KG1 (cell line): ENCODE results near the gene C17orf67.

Source experiments
- DNase-seq: peaks from one replicate; lab custom pipeline; 2025; lab: John Stamatoyannopoulos, UW

The C17orf67 gene, protein sequence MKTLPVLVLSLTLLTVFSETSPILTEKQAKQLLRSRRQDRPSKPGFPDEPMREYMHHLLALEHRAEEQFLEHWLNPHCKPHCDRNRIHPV

DNA sequence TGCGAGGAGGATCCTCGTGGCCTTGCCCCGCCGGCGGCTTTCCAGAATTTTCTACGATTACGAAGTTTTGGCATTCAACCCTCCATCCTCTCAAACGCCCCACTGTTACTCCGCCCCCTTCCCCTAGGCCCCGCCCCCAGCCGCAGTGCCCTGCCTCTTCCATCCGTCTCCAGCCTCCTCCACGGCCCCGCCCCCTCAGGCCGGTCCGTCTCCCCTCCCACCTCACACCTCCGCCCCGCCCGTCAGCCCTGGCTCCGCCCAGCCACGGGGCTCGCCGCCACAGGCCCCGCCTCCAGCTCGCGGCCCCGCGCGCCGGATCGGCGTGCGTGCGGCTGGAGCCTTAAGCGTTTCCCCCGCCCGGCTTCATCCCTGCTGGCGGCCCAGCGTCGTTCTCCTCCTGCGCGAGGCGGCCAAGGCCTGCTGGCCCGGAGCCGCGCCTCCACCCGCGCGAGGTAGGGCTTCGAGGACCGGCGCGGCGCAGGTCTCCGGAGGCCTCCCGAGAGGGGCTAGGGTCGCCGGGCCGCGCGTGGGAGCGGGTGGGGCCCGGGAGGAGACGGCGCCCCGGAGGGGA, at the start of gene C17orf67, which contains the start of gene DGKE:
TSS of gene C17orf67 (minus strand) at position 112 of the 571 bp plus-strand sequence. CDS start 18,110 bp downstream, outside the sequence.
TSS of gene DGKE (plus strand) at position 343 of the 571 bp plus-strand sequence. CDS start 645 bp downstream, outside the sequence.
- DNase-seq, result peak; percentile 92

GRCh38 chr17:56881685-56882295, 48.1 kb upstream of the C17orf67 start:
- no peak for DNase-seq

DNA sequence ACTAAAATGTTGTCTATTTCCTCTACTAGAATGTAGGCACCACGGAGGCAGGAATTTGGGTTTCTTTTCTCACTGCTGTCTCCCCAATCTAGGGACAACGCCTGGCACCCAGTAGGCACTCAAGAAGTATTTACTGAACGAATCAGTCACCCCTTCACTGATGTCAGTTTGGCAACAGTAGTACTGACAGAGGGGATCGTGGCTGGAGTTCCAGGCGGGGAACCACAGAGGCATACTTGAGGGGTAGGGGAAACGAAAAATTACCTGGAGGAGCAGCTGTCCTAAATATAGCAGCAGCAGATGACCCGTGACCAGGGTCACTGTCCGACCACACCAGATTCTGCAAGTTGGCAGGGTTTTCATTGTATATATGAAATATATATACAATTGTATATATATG, 46.9 kb upstream of the C17orf67 start:
- no peak for DNase-seq

DNA sequence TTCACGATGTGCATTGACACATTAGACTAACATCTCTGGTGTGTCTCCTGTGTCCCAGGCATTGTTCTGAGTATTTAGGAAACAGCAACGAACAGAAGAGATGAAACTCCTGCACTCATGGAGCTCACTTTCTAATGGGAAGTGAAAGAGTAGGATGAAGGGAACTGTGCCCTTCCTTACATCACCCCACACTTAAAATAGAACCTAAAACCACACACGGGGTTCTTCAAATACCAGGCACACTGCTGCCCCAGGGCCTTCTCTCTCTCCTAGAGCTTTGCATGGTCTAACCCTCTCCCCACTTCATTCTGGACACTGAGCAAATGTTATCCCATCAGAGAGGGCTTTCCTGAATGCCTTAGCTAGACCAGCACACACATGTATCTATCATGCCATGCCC, 46.4 kb upstream of the C17orf67 start:
- no peak for DNase-seq

DNA sequence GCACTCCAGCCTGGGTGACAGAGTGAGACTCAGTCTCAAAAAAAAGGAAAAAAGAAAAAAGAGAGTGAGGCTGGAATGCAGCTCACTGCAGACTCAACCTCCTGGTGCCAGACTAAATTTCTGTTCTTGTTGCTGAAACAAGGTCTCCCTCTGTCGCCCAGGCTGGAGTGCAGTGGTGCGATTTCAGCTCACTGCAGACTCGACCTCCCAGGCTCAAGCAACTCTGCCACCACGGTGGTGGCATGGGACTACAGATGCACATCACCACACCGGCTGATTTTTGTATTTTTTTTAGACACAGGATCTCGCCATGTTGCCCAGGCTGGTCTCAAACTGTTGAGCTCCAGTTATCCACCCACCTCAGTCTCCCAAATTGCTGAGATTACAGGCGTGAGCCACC, 45.6 kb upstream of the C17orf67 start:
- DNase-seq, result no peak

DNA sequence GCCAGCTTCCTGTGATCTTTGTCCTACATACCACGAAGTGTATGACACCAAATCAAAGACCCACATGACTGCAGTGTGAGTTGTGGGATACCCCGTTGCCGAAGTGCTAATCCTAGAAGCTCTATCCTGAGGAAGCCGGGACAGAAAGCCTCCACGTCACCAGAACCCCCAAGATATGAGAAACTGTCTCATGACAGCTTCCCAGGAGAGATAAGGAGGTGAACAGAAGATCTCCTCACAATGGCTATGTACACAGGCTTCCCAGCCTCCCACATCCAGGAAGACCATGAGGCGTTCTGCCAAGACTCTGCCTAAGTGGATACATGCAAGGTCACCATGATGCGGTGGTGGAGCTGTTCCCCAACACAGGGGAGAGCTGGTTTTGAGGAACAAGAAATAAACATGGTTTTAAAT, 43.1 kb upstream of the C17orf67 start:
- no peak for DNase-seq

- DNase-seq, result no peak
Observed at GRCh38 chr17:56870081-56870651, 36.4 kb upstream of the C17orf67 start.

- DNase-seq, result no peak
Observed at GRCh38 chr17:56868716-56869115, 35.0 kb upstream of the C17orf67 start.

DNA sequence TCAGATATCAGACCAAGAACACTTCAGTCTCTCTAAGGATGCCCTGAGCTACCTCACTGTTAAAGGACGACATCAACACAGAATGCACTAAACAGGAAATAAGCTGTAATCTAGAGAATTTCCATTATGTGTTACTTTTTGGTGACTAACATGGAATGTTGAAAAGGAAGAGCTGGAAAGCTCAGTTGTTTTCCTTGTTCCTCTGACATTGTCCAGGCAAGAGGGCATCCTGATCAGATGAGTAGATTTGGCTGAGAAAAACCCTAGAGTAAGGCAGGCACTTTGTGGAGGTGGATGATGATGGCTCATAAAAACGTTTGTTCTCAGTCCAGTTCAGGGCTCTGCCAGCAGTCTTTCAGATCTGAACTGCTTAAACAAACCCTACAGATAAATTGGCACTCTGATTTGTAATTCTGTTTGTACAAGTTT, 34.2 kb upstream of the C17orf67 start:
- no peak for DNase-seq

GRCh38 chr17:56866496-56866895, 32.8 kb upstream of the C17orf67 start:
- DNase-seq, result no peak

- no peak for DNase-seq
Observed at GRCh38 chr17:56866076-56866475, 32.4 kb upstream of the C17orf67 start.

GRCh38 chr17:56863974-56864373, 30.3 kb upstream of the C17orf67 start:
- no peak for DNase-seq

GRCh38 chr17:56861899-56862298, 28.2 kb upstream of the C17orf67 start:
- no peak for DNase-seq

DNA sequence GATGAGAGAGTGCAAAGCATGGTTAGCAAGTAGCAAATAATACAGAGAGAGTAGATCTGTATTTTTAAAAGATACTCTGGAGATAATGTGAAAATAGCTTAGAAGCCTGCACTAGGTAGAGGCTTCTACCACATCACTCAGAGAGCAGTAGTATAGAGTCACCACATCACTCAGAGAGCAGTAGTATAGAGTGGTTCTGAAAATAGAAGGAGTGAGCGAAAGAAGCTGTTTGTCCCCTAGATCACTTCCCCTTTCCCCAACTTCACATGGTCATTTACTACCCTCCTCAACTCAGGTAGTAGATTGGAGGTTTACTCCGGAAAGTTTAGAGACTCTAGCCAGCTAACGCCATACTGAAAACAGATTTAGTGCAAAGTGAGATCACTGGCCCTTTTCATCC, 17.3 kb upstream of the C17orf67 start:
- DNase-seq, result no peak

DNA sequence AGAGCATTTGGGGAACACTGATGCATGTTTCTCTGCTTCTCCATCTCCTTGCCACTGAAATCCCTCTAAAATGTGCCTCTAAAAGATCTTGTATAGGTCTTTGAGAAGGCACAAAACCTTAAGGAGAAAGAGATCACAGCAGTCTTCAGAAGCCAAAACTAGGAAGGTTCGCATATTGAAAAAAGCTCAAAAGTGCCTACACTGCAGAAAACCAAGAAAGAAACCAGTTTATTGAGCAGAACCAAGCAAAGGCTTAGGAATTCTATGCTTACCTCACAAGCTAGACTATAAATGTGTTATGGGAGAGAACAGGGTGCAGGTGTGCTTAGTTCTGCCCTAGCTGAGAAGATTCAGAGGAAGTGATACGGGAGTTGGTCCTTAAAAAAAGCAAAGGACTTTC, 16.9 kb upstream of the C17orf67 start:
- no peak for DNase-seq

DNA sequence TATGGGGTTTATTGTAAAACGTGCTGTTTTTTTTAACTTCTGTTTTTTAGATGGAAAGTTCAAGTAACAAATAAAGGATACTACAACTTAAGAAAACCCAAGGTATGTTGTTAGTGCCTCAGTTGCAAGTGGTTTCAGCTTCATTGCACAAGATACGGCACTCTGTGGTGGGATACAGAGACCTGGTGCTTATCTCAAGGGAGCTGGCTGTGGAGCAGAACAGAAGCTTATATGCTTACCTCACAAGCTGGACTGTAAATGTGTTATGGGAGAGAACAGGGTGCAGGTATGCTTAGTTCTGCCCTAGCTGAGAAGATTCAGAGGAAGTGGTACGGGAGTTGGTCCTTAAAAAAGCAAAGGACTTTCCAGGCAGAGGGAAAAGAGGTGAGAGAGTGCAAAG, 15.4 kb upstream of the C17orf67 start:
- no peak for DNase-seq

DNA sequence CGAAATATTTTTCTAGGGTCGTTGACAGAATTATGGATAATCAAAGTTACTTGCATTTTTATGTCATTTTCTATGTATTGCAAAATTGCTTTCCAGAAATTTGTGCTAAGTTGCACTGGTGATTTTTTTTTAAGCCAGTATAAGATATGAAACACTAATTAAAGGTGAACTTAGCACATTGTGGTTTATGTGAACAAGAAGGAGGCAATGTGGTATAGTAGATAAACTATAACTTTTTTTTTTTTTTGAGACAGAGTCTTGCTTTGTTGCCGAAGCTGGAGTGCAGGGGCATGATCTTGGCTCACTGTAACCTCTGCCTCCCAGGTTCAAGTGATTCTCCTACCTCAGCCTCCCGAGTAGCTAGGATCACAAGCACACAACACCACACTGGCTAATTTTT, 13.4 kb upstream of the C17orf67 start:
- no peak for DNase-seq

- no peak for DNase-seq
Observed at GRCh38 chr17:56845934-56846333, 12.2 kb upstream of the C17orf67 start.

- DNase-seq, result no peak
Observed at GRCh38 chr17:56842577-56842976, 8.9 kb upstream of the C17orf67 start.

- no peak for DNase-seq
Observed at GRCh38 chr17:56838687-56839086, 5.0 kb upstream of the C17orf67 start.

DNA sequence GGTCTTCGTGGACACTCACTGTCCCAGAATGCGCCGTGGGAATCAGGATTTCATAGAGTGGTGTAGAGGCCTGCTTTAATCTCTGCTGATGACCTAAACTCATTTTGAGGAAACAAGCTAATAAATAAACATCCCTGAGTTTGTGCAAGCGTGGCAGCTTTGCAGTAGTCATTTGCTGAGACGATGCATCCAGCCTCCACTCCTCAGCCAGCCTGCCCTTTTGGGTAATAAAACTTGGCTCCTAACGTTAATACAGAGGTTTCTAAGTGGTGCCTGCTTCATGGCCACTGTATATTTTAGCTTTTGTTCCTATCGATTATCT, 1.5 kb upstream of the C17orf67 start:
- no peak for DNase-seq

DNA sequence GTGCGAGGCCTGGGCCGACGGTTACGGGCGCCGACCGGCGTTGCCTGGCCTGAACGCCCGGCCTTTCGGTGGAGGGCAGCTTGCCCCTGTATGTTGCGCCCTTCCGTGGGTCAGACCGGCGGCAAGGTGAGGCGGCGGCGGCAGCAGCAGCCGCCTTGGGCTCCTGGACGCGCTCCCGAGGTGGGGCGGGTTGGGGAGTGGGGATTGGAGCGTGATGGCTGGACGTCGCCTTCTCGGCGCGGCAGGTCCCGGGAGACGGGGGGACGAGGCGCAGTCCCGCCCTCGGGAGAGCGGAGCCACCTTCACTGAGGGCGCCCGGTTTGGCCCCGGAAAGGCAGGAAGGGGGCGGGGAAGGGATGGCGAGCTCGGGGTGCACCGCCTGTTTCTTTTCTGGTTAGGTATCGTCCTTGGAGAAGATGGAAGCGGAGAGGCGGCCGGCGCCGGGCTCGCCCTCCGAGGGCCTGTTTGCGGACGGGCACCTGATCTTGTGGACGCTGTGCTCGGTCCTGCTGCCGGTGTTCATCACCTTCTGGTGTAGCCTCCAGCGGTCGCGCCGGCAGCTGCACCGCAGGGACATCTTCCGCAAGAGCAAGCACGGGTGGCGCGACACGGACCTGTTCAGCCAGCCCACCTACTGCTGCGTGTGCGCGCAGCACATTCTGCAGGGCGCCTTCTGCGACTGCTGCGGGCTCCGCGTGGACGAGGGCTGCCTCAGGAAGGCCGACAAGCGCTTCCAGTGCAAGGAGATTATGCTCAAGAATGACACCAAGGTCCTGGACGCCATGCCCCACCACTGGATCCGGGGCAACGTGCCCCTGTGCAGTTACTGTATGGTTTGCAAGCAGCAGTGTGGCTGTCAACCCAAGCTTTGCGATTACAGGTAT, 902 bp upstream of the C17orf67 start:
- DNase-seq, result peak; percentile 56
